MM.1S (cell line): ENCODE results near the gene CARD10.

Experiments used
- DNase-seq: peaks from one replicate; pipeline ENCODE4 v3.0.0-alpha.2; 2015
- H2AFZ ChIP-seq: fragments of 300-600 bp; sonication (generic); 2 replicates; pipeline ENCODE4 v1.6.0; 2016; ENCODE audit warnings: antibody characterized with exemption, low read length
- H3F3A ChIP-seq: fragments of 300-600 bp; sonication (generic); 2 replicates; pipeline ENCODE4 v1.6.1; 2016; ENCODE audit warnings: mild to moderate bottlenecking, antibody characterized with exemption, low read length, moderate library complexity, mixed read lengths; ENCODE audit not compliant: insufficient read depth
- H3K27ac ChIP-seq: fragments of 300-600 bp; sonication (generic); 2 replicates; pipeline ENCODE4 v1.5.1; 2016; ENCODE audit warnings: mild to moderate bottlenecking, low read length
- H3K27me3 ChIP-seq: fragments of 300-600 bp; sonication (generic); replicated peaks from 2 replicates; pipeline ENCODE4 v1.6.0; 2016; ENCODE audit warnings: low read length; ENCODE audit not compliant: insufficient read depth
- H3K36me3 ChIP-seq: fragments of 300-600 bp; sonication (generic); replicated peaks from 2 replicates; pipeline ENCODE4 v1.6.1; 2016; ENCODE audit warnings: mild to moderate bottlenecking, low read length, mixed read lengths; ENCODE audit not compliant: insufficient read depth
- H3K4me1 ChIP-seq: fragments of 300-600 bp; sonication (generic); 2 replicates; pipeline ENCODE4 v1.6.1; 2016; ENCODE audit warnings: low read length, mixed read lengths
- H3K4me2 ChIP-seq: fragments of 300-600 bp; sonication (generic); 2 replicates; pipeline ENCODE4 v1.6.0; 2016; ENCODE audit warnings: low read depth, low read length
- H3K4me3 ChIP-seq: fragments of 300-600 bp; sonication (generic); 2 replicates; pipeline ENCODE4 v1.5.1; 2016; ENCODE audit warnings: low read length, mixed read lengths
- H3K79me2 ChIP-seq: fragments of 300-600 bp; sonication (generic); 2 replicates; pipeline ENCODE4 v1.6.1; 2016; ENCODE audit warnings: mixed run types, low read length, mixed read lengths
- H3K9ac ChIP-seq: fragments of 300-600 bp; sonication (generic); 2 replicates; pipeline ENCODE4 v1.6.1; 2016; ENCODE audit warnings: low read length, mixed read lengths
- H3K9me2 ChIP-seq: fragments of 300-600 bp; sonication (generic); replicated peaks from 2 replicates; pipeline ENCODE4 v1.6.1; 2016; ENCODE audit warnings: mild to moderate bottlenecking, low read length, mixed read lengths; ENCODE audit not compliant: insufficient read depth
- H3K9me3 ChIP-seq: fragments of 300-600 bp; sonication (generic); replicated peaks from 2 replicates; pipeline ENCODE4 v1.6.1; 2016; ENCODE audit warnings: mild to moderate bottlenecking, low read length, mixed read lengths; ENCODE audit not compliant: insufficient read depth
- H4K20me1 ChIP-seq: fragments of 300-600 bp; sonication (generic); 2 replicates; pipeline ENCODE4 v1.6.1; 2016; ENCODE audit warnings: mild to moderate bottlenecking, low read length, moderate library complexity, mixed read lengths; ENCODE audit not compliant: insufficient read depth
- CTCF ChIP-seq: fragments of 300-600 bp; sonication (generic); IDR thresholded peaks from 2 replicates; pipeline ENCODE4 v1.5.1; 2016; ENCODE audit warnings: antibody characterized with exemption, low read length, mixed read lengths
- EZH2 ChIP-seq: fragments of 300-600 bp; sonication (generic); optimal IDR thresholded peaks from 2 replicates; pipeline ENCODE3; 2017; ENCODE audit warnings: low read depth, mild to moderate bottlenecking, antibody characterized with exemption, low read length, mixed read lengths
- EZH2phosphoT487 ChIP-seq: fragments of 300-600 bp; sonication (generic); IDR thresholded peaks from 2 replicates; pipeline ENCODE4 v1.6.1; 2018; ENCODE audit warnings: antibody characterized with exemption, low read length

CARD10 gene

GRCh38 chr22:37547251-37547741, 28.1 kb upstream of the CARD10 start:
- H3K36me3 ChIP-seq, result no peaks in the 10 kb centered on the region
- no peak overlapping the region for H3K4me3 ChIP-seq
- no peak for DNase-seq
- no peak overlapping the region for H3K9ac ChIP-seq
- H3K27ac ChIP-seq, result no peak overlapping the region
- H3F3A ChIP-seq, result 0 out of 2 replicates have a peak, but pooled peaks cover 2% of the 10 kb centered on the region
- H3K4me1 ChIP-seq, result peaks cover 17% of the 10 kb centered on the region
- no peak overlapping the region for H2AFZ ChIP-seq
- no peaks in the 10 kb centered on the region for H4K20me1 ChIP-seq
- no peak overlapping the region for H3K4me2 ChIP-seq
- no peaks in the 10 kb centered on the region for H3K79me2 ChIP-seq
- H3K9me3 ChIP-seq, result no peaks in the 10 kb centered on the region
- no peaks in the 10 kb centered on the region for H3K9me2 ChIP-seq
- H3K27me3 ChIP-seq, result peaks cover 12% of the 10 kb centered on the region
- no peak for TF ChIP-seq EZH2
- no peak for TF ChIP-seq CTCF
- TF ChIP-seq EZH2phosphoT487, result no peak

- no peak overlapping the region for H3K4me3 ChIP-seq
- H3K27me3 ChIP-seq, result peaks cover 8% of the 10 kb centered on the region
- no peak overlapping the region for H3K9ac ChIP-seq
- no peak overlapping the region for H3K4me2 ChIP-seq
- peaks cover 22% of the 10 kb centered on the region for H3K4me1 ChIP-seq
- H3K9me3 ChIP-seq, result no peaks in the 10 kb centered on the region
- DNase-seq, result no peak
- H2AFZ ChIP-seq, result no peak overlapping the region
- H4K20me1 ChIP-seq, result no peaks in the 10 kb centered on the region
- peaks cover 8% of the 10 kb centered on the region for H3F3A ChIP-seq
- TF ChIP-seq EZH2 (no peak), CTCF (no peak)
- no peaks in the 10 kb centered on the region for H3K36me3 ChIP-seq
- no peaks in the 10 kb centered on the region for H3K79me2 ChIP-seq
- H3K27ac ChIP-seq, result no peak overlapping the region
- H3K9me2 ChIP-seq, result no peaks in the 10 kb centered on the region
Measured at GRCh38 chr22:37546437-37547250, 27.4 kb upstream of the CARD10 start.

DNA sequence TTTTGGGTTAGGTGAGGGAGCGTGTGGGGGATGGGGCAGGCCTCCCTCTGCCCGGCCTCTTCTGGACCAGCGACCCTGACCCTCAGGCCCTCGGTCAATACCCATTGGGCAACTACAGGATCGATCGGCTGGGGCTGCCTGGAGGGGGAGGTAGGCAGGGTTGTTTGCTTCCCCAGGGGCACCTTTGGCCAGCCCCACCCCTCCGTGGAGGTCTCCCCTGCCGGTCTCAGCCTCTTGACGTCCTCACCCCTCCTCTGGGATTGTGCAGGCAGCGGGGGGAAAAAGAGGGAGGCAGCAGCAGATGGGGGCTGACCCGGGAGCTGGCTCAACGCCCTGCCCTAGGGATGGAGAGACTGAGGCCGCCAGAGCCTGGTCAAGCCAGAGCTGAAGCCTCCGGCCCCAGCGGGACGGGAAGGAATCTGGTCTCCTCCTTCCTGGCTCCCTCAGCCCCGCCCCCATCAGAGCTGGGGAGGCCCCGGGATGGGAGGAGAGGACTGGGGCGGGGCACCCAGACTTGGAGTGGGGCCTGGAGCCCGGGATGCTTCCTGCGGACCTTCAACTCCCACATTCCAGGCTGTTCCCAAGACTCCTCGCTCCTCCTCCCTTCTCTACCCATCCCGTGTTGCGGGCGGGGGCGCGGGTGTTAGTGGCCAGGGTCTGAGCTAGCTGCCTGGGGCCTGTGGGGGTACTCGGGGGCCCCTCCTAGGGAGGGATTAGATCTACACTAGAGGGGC, 26.7 kb upstream of the CARD10 start:
- Histone ChIP-seq H3K4me1 (peaks cover 29% of the 10 kb centered on the region), H3K79me2 (no peaks in the 10 kb centered on the region), H3K4me3 (no peak overlapping the region), H3K27me3 (no peaks in the 10 kb centered on the region; the same call in 1 of the 2 replicates), H3K9me2 (no peaks in the 10 kb centered on the region), H3K36me3 (no peaks in the 10 kb centered on the region), H3K9ac (no peak overlapping the region), H3F3A (peaks cover 12% of the 10 kb centered on the region), H4K20me1 (no peaks in the 10 kb centered on the region), H3K27ac (no peak overlapping the region), H3K9me3 (no peaks in the 10 kb centered on the region), H3K4me2 (no peak overlapping the region), H2AFZ (peak overlapping the region; percentile 67; the same call in 1 of the 2 replicates)
- DNase-seq, result no peak
- TF ChIP-seq CTCF, result no peak
- TF ChIP-seq EZH2, result no peak
- no peak for TF ChIP-seq EZH2phosphoT487
